Measurements from ENCODE around the gene KPNA6. TPM values are rescaled to one million over a fixed set of nuclear protein-coding genes. Genes with fewer than 3 reads are reported as not detected.
"Not testable (repeated sequence)": the region's sequence is repeated elsewhere in the genome, so short reads cannot be mapped to it uniquely, and the experiment has no call there.

The KPNA6 gene
- 76.7 and 78.6 TPM in 2 replicates for total RNA-seq

DNA sequence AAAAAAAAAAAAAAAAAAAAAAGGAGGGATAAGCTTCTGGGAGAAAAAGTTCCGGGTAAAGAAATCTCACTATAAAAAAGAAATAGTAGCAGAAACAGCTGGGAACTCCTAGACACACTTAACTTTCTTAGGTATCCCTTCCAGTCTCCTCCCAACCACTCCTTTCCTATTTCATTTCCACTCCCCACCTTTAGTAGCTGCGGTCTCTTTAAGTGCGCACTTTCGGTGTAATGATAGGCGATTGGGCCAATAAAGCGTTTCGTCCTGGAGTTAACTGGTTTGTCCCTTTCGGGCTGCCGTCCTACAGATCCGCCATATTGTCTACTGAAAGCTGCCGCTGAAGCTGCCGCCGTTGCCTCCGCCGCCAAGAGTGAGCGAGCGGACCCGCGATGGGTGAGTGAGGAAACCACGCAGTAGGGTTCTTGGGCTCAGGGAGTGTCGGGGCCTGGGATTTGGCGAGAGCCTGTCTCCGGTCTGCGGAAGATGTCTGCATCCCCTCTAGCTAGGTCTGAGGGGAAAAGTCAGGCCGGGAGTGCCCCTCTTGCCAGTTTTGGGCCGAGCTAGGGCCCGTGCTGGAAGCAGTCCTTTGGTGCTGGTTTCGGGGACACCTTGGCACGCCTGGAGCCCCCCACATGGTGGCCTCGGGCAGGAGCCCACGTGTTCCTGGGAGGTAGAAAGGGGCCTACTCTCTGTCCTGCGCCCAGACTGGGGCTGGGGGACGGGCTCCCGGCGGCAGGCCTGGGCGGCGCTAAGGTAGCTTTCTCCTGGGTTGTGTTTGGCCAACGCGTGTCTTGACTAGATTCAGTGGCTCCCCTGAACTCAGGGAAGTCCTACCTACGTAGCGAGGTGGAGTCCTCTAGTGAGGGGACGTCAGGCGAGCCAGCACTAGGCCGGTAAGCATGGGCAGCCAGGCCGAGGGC is at the start of gene KPNA6:
Gene KPNA6 (plus strand): TSS at position 315 of the 920 bp plus-strand sequence. CDS start 75 bp downstream, at position 390.
- Mint-ChIP-seq H3K27me3 (ENCODE audit: insufficient read depth) (no peaks in the 10 kb centered on the region), H3K9me3 (no peaks in the 10 kb centered on the region), H3K36me3 (ENCODE audit: low read depth) (peaks cover 10% of the 10 kb centered on the region), H3K27ac (peak within 1 kb of the TSS; percentile 94), H3K4me3 (peak within 1 kb of the TSS; percentile 98), H3K4me1 (ENCODE audit: low read depth) (peaks cover 43% of the 10 kb centered on the region)
- intact Hi-C loops (cut with micrococcal nuclease) = loop anchor here (1.0 to 5.0 kb wide), 9 partner anchors 35 to 463 kb away; partner anchors contain the start of genes BSDC1, CCDC28B, HDAC1 and PEF1
- peak; percentile 89 for DNase-seq (ENCODE audit: low spot score)

DNA sequence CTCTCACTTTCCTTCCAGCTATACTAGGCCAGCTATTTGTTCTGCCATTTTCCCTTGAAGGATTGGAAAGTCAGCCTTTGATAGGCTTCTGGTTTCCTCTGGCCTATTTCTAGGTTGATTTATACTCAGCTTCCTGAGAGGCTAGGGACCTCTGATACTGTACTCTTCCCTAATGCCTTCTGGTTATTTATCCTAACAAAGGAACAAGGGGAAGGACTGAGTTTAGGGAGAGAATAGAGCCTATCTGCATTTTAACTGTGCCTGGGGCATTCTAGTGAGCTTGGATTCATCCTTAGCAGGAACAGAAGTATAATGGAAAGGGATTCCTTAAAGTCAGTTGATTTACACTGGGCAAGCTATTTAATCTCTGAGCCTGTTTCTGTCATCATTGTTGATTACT is 46.9 kb upstream of the KPNA6 start:
- no peak overlapping the region for H3K27ac Mint-ChIP-seq
- H3K4me3 Mint-ChIP-seq = no peak overlapping the region
- intact Hi-C loops (cut with micrococcal nuclease) = no loop called here
- no peaks in the 10 kb centered on the region for H3K9me3 Mint-ChIP-seq
- no peaks in the 10 kb centered on the region for H3K4me1 Mint-ChIP-seq (ENCODE audit: low read depth)
- no peak for DNase-seq (ENCODE audit: low spot score)
- H3K36me3 Mint-ChIP-seq (ENCODE audit: low read depth) = peaks cover 29% of the 10 kb centered on the region
- no peaks in the 10 kb centered on the region for H3K27me3 Mint-ChIP-seq (ENCODE audit: insufficient read depth)

DNA sequence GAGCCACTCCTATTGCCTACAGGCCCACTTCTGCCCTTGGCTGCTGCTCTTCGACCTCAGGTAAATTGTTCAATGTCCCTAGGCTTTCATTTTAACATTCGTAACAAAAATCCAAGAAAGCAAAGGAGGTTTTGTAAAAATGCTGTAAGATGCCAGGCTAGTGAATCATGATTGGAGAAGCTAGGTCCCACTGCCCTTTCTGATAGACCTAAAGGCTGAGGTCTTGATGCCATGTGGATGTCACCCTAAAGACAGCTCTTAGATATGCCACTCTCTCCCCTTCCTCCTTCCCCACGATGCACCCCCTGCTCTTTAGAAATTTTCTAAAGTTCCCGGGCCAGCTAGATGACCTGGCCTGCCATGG is 45.0 kb upstream of the KPNA6 start:
- Mint-ChIP-seq H3K27ac (no peak overlapping the region), H3K4me3 (no peak overlapping the region), H3K36me3 (ENCODE audit: low read depth) (peaks cover 24% of the 10 kb centered on the region), H3K27me3 (ENCODE audit: insufficient read depth) (no peaks in the 10 kb centered on the region), H3K4me1 (ENCODE audit: low read depth) (peaks cover 11% of the 10 kb centered on the region), H3K9me3 (no peaks in the 10 kb centered on the region)
- intact Hi-C loops (cut with micrococcal nuclease) = no loop called here
- DNase-seq (ENCODE audit: low spot score) = no peak

DNA sequence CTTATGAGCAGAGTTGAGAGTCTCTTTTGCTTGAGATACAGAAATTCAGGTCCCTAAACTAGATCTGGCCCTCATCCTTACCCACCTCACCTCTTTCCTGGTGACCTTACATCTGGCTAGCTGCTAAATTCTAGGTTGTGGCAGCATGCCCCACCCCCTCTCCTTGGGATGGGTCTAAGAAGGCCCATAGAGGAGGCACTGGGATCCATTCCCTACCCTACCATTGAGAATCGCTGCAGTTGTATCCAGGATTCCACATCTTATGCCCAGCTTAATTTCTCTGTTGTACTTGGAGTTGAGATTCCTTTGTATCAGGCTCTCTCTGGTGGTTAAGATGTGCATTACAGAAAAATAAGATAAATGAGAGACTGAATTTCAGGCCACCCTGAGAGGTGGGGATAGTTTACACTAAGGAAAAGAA is 44.6 kb upstream of the KPNA6 start:
- Mint-ChIP-seq H3K27ac (peak overlapping the region; percentile 3), H3K27me3 (ENCODE audit: insufficient read depth) (no peaks in the 10 kb centered on the region), H3K4me3 (no peak overlapping the region), H3K9me3 (no peaks in the 10 kb centered on the region), H3K36me3 (ENCODE audit: low read depth) (peaks cover 23% of the 10 kb centered on the region), H3K4me1 (ENCODE audit: low read depth) (peaks cover 11% of the 10 kb centered on the region)
- intact Hi-C loops (cut with micrococcal nuclease) = no loop called here
- DNase-seq (ENCODE audit: low spot score) = no peak

DNA sequence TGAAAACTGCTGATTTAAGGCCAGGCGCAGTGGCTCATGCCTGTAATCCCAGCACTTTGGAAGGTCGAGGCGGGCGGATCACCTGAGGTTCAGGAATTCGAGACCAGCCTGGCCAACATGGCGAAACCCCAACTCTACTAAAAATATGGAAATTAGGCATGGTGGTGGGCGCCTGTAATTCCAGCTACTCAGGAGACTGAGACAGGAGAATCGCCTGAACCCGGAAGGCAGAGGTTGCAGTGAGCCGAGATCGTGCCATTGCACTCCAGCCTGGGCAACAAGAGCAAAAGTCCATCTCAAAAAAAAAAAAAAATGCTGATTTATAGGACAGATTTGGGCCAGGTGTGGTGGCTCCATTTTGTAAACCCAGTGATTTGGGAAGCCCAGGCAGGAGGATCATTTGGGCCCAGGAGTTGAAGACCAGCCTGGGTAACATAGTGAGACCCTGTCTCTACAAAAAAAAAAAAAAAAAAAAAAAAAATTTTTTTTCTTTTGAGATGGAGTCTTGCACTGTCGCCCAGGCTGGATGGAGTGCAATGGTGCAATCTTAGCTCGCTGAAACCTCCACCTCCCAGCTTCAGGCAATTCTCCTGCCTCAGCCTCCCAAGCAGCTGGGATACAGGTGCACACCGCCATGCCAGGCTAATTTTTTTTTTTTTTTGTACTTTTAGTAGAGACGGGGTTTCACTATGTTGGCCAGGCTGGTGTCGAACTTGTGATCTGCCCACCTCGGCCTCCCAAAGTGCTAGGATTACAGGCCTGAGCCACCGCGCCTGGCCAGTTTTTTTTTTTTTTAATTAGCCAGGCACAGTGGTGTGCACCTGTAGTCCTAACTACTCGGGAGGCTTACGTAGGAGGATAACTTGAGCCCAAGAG is 42.0 kb upstream of the KPNA6 start:
- H3K27me3 Mint-ChIP-seq (ENCODE audit: insufficient read depth); H3K9me3 Mint-ChIP-seq; intact Hi-C loops (cut with micrococcal nuclease); H3K27ac Mint-ChIP-seq; H3K36me3 Mint-ChIP-seq (ENCODE audit: low read depth); H3K4me3 Mint-ChIP-seq; DNase-seq (ENCODE audit: low spot score): not testable (repeated sequence)
- H3K4me1 Mint-ChIP-seq (ENCODE audit: low read depth) = peaks cover 11% of the 10 kb centered on the region

DNA sequence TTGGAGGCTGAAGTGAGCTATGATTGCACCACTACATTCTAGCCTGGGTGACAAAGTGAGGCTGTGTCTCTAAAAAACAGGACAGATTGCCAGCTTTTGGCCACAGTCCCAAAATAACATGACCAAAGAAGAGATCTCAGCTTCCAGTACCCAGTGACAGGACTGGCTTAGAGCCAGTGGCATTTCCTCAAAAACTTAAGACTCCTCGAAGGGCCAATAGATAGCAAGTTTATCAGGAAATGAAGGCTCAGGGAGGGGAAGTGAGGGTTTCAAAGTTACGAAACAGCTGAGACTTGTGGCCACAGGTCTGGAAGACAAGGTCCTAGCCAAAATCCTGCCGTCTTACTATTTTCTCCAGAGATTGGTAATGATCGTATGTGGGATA is 41.4 kb upstream of the KPNA6 start:
- no peak overlapping the region for H3K4me3 Mint-ChIP-seq
- H3K36me3 Mint-ChIP-seq (ENCODE audit: low read depth) = peaks cover 4% of the 10 kb centered on the region
- intact Hi-C loops (cut with micrococcal nuclease) = no loop called here
- no peak overlapping the region for H3K27ac Mint-ChIP-seq
- no peaks in the 10 kb centered on the region for H3K9me3 Mint-ChIP-seq
- no peaks in the 10 kb centered on the region for H3K27me3 Mint-ChIP-seq (ENCODE audit: insufficient read depth)
- H3K4me1 Mint-ChIP-seq (ENCODE audit: low read depth) = peaks cover 11% of the 10 kb centered on the region
- DNase-seq (ENCODE audit: low spot score) = no peak

DNA sequence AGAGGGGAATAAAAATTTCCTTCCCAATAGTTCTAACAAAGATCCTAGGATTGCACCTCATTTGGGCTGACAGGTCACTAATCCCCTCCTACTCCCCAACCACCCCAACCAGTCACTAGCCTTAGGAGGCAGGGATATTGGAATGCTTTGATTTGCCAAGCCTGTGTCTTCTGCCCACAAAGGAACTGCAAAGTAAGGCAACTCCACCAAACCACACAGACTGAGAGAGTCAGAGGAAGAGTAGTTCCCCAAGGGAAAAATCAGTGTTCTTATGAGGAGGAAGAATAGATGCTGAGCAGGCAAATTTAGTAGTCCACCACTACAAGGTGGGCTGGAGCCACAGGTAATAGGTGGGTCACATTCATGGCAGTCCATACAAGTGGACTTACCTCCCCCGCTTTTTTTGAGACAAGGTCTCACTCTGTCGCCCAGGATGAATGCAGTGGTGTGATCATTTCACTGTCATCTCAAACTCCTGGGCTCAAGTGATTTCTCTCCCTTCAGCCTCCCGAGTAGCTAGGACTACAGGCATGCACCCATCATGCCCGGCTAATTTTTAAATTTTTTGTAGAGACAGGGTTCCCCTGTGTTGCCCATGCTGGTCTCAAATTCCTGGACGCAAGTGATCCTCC is 38.8 kb upstream of the KPNA6 start:
- H3K4me1 Mint-ChIP-seq (ENCODE audit: low read depth) = peaks cover 31% of the 10 kb centered on the region
- no peak overlapping the region for H3K4me3 Mint-ChIP-seq
- H3K27ac Mint-ChIP-seq = no peak overlapping the region
- no peaks in the 10 kb centered on the region for H3K9me3 Mint-ChIP-seq
- intact Hi-C loops (cut with micrococcal nuclease) = no loop called here
- DNase-seq (ENCODE audit: low spot score) = no peak
- no peaks in the 10 kb centered on the region for H3K36me3 Mint-ChIP-seq (ENCODE audit: low read depth)
- no peaks in the 10 kb centered on the region for H3K27me3 Mint-ChIP-seq (ENCODE audit: insufficient read depth)

DNA sequence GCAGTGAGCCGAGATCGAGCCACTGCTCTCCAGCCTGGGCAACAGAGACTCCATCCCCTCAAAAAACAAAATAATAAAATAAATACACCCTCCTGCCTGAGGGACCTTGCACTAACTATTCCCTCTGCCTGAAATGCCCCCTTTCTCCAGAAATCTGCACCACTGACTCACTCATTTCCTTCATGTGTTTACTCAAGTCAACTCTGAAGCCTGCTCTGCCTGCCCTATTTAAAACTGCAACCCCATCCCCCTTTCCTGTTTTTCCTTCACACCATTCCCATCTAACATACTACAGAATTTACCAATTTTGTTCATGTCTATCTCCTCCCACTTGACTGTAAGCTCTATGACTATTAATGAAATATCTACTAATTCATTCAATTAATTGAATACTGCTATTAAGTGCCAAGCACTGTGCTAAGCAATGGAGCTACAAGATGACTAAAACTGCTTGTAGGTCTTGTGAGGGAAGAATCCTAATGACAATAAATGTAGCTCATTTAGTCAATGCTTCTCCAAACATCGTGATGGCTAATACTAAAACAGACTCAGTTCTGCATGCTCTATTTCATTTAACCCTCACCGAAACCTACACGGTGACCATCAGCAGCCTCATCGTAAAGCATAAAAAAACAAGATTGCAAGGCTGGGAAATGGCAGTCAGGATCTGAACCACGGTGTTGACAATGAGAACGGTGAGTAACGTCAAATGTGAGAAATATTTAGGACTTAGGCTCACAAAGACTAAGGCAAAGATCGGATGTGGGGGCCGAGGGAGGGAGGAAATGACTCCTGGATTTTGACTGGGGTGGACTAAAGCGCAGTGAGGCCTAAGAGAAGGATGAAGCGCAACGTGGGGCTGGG is 35.9 kb upstream of the KPNA6 start:
- Mint-ChIP-seq H3K9me3 (no peaks in the 10 kb centered on the region), H3K36me3 (ENCODE audit: low read depth) (peaks cover 5% of the 10 kb centered on the region), H3K27me3 (ENCODE audit: insufficient read depth) (no peaks in the 10 kb centered on the region), H3K4me3 (peak overlapping the region; percentile 92), H3K4me1 (ENCODE audit: low read depth) (peaks cover 38% of the 10 kb centered on the region), H3K27ac (peak overlapping the region; percentile 95)
- DNase-seq (ENCODE audit: low spot score) = no peak
- intact Hi-C loops (cut with micrococcal nuclease) = loop anchor here (1.0 to 5.0 kb wide), 12 partner anchors 57 to 745 kb away; partner anchors contain the start of genes BSDC1, HDAC1, MARCKSL1 and PTP4A2

DNA sequence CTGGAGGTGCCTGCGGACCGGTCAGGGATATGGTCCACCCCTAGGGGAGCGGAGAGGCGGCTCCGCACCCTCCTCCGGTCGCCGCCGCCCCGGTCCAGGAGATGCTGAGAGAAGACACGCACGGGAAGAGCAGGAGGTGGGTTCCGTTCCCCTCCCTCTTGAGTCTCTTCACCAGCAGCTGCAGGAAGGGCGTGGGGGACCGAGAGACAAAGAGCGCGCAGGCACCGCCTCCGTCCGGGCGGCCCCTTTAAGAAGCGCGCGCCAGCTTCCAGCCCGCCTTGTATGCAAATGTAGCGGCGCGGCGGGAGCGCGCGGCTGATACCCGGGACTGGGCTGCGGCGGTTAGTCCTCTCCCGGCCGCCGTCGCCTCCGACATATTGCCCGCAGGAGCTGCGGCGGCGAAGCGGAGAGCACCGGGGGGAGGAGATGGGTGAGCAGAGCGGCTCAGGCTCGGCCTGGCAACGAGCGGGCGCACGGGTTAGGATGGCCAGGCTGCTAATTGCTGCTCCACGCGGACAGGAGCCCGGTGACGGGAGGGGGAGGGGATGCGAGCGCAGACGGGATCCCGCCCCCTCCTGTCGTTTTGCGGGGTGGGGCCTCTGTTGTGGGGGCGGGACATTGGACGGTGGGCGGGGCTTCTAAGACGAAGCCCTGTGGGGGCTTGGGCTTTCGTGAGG is 35.1 kb upstream of the KPNA6 start, which contains the start of gene TMEM39B:
Gene TMEM39B (plus strand): TSS at position 318 of the 677 bp plus-strand sequence. CDS start 109 bp downstream, at position 427.
- intact Hi-C loops (cut with micrococcal nuclease) = loop anchor here (1.0 to 5.0 kb wide), 16 partner anchors 36 to 744 kb away; partner anchors contain the start of genes BSDC1, EIF3I, HDAC1 and KPNA6
- Mint-ChIP-seq H3K36me3 (ENCODE audit: low read depth) (peaks cover 13% of the 10 kb centered on the region), H3K9me3 (no peaks in the 10 kb centered on the region), H3K4me3 (peak within 1 kb of the TSS; percentile 92), H3K27me3 (ENCODE audit: insufficient read depth) (no peaks in the 10 kb centered on the region), H3K4me1 (ENCODE audit: low read depth) (peaks cover 45% of the 10 kb centered on the region), H3K27ac (peak within 1 kb of the TSS; percentile 95)
- DNase-seq (ENCODE audit: low spot score) = peak; percentile 93

DNA sequence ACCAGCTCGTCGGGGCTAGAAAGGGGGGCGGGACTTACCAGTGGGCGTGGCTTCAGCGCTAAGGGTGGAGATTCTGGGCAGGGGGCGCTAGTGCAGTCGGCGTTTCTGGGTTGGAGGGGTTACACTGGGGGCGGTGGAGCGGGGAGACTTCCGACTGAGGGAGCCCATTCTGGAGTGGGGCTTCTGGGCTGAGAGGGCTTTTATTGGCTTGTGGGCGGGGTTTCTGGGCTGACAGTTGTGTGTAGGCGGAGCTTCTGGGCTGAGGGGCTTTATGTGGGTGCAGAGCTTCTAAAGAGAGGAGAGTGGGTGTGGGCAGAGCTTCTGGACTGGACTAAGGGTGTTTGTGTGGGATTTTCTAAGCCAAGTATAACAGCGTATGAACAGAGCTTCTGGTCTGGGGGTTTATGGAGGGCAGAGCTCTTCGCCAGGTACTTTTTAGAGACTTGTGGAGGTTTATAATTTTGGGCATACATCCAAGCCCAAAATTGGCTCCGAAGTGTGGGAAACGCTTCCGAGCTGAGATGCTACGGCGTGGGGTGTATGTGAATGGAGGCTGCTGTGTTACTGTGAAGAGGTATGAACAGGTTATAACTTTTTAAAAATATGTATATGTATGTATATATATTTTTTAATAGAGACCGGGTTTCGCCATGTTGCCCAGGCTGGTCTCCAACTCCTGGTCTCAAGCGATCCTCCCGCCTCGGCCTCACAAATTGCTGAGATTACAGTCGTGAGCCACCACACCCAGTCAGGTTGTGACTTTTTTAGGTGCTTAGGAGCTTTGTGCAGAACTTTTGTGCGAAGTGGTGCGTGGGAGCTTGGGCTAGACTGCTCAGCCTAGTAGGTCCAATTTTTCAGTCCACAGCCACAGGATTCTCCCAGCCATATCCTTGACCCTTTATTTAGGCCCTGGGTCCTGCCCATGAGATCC is 34.3 kb upstream of the KPNA6 start:
- Mint-ChIP-seq H3K4me3 (peak overlapping the region; percentile 92), H3K36me3 (ENCODE audit: low read depth) (peaks cover 15% of the 10 kb centered on the region), H3K4me1 (ENCODE audit: low read depth) (peaks cover 46% of the 10 kb centered on the region), H3K27me3 (ENCODE audit: insufficient read depth) (no peaks in the 10 kb centered on the region), H3K9me3 (no peaks in the 10 kb centered on the region), H3K27ac (peak overlapping the region; percentile 95)
- DNase-seq (ENCODE audit: low spot score) = no peak
- intact Hi-C loops (cut with micrococcal nuclease) = loop anchor here (1.0 to 5.0 kb wide), 10 partner anchors 35 to 743 kb away; partner anchors contain the start of genes EIF3I, HDAC1, KPNA6 and MARCKSL1
